Stimulated activated CD4-positive, alpha-beta T cell treated with anti-CD3 and anti-CD28 coated beads, Interleukin-15, amount 100 ng/mL, for 24 hours (primary cell): ENCODE measurements around the gene AFF2.

Experiments used
- DNase-seq: peaks from one replicate; pipeline ENCODE4 v3.0.0-alpha.2; 2020

AFF2 gene

DNA sequence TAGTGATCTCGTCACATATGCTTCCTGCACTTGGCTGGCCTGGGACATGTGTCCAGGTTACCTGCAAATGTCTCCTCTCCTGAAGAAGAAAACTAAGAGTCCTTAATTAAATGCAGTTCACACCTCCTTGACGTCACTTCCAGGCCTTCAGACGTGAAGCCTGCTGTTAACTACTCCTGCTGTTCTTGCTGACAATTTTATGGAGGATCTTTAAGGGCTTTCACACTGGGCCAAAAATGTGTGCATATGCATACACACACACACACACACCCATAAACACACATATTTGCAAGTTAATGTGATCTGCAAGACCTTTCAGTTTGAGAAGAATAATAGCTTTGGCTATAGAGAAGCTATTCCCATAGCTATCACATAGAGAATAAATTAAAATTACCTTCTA lies 267.9 kb downstream of the AFF2 start:
- DNase-seq: no peak

DNA sequence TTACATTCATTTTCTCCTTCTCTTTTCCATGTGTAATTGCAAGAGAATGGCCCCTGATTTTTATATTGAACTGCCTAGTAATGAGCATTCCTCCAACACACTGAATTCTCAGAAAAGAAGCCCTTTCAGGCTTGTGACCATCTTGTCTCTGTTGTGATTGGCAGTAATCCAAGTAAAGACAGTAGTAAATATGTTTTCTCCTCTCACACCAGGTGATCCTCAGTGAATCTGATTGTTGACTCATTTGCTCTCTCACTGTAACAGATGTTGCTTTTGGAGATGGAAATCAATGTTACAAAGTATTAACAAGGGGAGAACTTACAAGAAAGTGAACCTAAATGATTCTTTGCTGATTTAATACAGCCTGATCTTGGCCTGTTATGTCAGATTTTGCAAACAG lies 271.0 kb downstream of the AFF2 start:
- no peak for DNase-seq

- no peak for DNase-seq
These were observed 273.9 kb downstream of the AFF2 start for GRCh38 chrX:148774276-148774675.

- no peak for DNase-seq
These were observed 283.7 kb downstream of the AFF2 start for GRCh38 chrX:148784137-148784536.

DNA sequence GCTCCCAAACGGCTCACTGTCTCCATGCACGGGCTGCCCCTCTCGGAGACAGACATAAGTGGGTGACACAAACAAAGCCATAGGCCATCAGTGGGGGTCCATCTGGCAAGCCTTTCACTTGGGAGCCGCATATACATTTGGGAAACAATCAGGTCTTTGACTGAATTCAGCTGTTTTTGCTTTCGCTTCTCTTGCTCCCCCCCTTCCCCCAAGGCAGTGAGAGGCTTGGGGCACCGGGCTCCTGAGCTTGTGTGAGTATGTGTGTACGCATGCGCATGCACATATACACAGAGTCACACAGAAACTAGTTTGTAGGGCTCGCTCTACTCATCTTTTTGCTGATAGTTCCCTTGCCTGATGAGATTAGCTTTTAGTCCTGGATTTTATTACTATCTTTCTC lies 284.4 kb downstream of the AFF2 start:
- no peak for DNase-seq

- no peak for DNase-seq
These were observed 284.8 kb downstream of the AFF2 start for GRCh38 chrX:148785256-148785655.

DNA sequence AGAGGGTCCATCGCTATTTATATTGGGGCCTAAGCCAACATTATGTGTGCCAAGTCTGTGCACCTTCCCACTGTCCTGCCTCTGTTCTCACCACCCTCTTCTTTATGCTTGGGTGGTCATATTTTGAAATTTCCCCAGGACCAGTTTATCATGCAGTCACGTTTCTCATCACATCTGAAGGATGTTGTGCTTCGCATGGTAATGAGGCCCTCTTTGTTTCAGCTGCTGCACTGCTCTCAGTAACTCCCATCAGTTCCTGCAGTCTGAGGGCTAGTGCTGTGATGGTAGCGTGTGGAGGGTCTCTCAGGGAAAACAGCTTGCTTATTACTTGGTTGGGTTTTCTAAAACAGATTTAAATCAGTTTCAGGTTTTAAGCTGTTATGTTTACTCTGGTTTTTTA lies 288.0 kb downstream of the AFF2 start:
- DNase-seq: no peak

DNA sequence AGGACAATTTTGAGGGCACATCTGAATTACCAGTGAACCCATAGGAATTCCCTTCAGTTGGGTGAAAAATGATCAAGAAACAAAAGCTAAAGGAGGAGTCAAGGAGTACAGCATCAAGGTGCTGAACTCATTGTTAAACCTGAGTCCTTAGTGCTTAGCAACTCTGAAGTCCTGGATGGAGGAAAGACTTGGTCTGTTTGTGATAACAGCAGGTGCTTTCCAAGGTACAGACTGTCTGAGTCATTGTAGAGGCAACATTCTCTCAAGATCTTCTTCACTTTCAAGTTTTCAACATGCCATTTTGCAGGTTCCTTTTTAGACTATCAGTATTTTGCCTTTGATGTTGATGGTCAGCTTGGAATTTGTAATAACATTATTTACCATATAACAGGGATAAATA lies 293.9 kb downstream of the AFF2 start:
- no peak for DNase-seq

GRCh38 chrX:148804579-148805355 lies 304.4 kb downstream of the AFF2 start:
- DNase-seq: no peak

DNA sequence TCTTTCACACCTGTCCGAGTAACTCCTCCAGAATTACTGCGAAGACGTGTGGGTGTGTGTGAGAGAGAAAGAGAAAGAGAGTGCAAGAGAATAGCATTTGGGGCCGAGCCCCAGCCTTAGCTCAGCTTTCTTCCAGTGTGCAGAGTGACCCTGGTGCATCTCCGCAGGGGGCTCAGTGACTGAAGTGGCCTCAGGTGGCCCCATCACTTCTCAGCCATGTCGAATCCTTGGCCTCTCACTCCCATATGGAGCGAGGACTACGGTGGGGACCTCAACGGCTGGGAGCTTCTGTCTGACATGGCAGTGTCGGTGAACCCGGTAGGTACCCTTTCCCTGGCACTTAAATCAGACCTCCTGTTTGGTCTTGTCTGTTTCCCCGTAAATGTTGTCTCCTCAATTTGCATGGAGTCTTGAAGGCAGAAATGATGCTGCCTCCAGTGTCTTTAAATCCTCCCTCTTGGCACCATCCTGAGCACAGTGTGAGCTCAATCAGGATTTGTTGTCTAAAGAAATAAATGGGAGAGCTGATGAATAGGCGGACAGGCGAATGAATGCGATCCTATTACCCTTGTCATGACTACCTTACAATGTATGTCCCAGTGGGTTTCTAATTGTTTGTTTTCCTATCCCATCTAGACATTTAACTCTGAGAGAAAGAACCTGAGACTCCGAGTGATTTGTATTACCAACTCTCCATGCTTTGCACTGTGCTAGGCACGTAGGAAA lies 305.9 kb downstream of the AFF2 start:
- DNase-seq: no peak

DNA sequence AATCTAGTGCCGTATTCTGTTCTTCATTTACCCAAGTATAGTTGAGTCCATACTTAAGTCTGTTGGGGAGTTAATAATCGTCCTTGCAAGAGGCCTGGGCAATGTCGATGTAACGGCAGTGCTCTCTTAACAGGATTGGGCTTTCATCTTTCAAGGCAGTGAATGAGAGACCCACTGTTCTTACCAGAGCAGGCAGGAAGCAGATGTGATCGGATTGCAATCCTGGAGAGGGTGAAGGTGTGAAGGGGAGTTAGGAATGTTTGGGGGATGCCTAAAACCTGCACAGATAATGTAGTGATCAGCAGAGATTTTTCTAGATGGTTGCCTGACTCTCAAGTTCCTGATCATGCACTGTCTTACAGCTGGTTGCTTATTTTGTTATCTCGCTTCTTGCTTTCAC lies 308.4 kb downstream of the AFF2 start:
- no peak for DNase-seq

DNA sequence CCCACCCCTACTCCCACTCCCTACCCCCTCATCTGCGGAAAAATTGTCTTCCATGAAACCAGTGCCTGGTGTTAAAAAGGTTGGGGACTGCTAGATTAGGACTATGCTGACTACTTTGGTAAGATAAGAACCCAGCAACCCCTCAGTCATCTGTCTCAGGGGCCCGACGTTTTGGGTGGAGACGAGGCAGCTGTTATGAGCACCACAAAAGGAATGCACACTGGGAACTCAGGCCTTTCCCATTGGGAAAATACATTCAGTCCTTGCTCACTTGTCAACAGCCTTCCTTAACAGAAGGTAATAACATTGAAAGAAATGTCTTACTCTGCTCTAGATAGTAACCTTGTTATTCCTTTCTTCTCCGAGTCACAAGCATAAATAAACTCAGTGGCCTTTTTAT lies 310.8 kb downstream of the AFF2 start:
- DNase-seq: no peak

DNA sequence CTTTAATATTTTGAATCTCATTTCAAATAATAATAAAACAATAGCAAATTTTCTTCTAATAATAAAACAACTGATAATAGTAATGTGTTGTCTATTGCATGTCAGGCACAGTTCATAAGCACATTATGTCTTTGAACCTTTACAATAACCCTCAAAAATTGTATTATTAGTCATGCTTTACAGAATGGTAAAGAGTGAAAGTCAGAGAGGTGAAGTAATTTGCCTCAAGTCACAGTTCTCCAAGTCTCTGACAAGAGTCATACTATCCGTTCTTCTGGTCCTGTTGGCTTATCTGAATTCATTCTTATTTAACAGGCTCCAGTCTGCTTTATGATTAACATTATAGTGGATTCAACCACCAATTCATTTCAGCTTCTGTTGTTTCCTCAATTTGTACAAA lies 313.0 kb downstream of the AFF2 start:
- DNase-seq: no peak

- no peak for DNase-seq
These were observed 313.6 kb downstream of the AFF2 start for GRCh38 chrX:148813967-148814366.

DNA sequence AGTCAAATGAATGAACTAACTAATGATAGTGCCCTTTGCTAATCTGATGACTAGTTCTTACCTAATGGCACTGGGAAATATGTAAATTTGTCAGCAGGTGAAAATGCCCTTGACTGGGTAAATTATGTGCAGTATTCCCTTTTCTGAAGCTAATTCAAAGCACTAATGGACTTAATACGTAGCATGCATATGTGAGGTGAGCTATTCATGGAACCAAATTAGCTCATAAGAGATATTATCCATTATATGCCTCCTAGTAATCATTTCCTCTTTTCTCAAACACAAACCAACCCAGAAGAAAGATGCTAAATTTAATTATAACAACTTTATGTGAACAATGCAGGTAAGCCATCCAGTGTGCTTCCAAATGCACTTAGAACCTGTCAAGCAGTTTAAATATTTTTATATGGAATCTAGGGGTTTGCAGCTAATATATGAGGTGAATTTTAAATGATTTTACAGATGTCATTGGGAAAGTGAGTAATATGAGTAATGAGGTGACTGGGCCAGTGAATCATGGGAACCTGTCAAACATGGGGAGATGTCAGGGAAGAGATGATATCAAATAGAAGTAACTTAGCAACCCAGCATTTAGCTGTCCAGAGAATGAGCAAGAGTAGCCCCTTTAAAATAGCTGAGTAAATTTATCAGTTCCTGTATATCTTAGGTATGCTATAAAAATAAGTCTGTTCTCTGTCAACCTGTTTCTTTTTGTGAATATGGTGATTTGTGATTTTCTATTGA lies 315.0 kb downstream of the AFF2 start:
- DNase-seq: no peak

DNA sequence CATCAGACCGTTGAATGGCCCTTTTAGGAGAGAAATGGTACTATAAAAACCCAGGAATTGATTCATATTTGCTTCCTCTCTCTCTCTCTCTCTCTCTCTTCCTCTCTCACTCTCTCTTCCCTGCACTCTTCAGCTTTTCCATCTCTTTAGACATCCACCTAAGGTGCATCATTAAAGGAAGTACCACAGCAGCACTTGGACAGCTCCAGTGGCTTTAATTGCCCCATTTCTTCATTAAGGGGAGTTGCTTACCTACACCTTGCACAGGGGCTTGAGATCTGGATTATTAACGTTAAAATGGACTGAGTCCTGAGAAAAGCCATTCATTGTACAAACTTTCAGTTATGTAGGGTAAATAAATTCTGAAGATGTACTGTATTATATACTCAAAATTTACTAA lies 323.6 kb downstream of the AFF2 start:
- DNase-seq: no peak

- no peak for DNase-seq
These were observed 325.3 kb downstream of the AFF2 start for GRCh38 chrX:148825696-148826095.

- DNase-seq: no peak
These were observed 336.3 kb downstream of the AFF2 start for GRCh38 chrX:148836741-148837140.

DNA sequence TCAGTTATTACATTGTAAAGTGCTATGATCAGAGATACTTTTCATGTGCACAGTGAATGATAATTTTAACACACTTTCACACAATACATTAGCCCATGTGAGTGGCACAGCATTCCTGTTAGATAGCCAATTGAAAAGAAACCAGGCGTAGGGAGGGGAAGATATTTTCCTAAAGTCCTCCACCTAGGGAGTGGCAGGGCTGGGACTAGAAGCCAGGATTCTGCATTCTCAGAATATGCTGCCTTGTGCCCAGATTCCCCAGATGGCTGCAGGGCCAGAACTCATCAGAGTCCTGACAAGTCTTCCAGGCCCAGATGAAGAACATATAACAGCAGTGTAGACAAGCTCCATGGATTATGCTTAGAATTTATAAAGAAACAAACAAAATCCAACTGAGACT lies 350.2 kb downstream of the AFF2 start:
- DNase-seq: no peak

GRCh38 chrX:148854306-148854705 lies 353.9 kb downstream of the AFF2 start:
- no peak for DNase-seq

DNA sequence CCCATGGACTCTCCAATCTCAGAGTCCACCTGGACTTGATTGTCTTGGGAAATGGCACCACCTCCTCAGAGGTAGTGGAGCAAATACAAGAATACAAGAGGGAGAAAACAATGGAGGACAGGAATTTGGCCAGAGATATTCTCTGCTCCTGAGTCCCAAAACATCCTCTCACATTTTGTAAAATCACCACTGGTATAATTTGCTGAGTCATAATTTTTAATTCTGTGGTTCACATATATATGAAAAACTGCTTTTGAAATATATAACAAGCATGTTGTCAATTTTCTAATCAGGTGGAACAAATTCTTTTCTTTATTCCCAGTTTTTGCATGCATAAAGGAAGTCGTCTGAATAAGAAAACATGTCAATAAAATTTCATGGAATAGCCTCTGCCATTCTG lies 356.1 kb downstream of the AFF2 start:
- no peak for DNase-seq

- DNase-seq: no peak
These were observed 365.1 kb downstream of the AFF2 start for GRCh38 chrX:148865277-148866210.

DNA sequence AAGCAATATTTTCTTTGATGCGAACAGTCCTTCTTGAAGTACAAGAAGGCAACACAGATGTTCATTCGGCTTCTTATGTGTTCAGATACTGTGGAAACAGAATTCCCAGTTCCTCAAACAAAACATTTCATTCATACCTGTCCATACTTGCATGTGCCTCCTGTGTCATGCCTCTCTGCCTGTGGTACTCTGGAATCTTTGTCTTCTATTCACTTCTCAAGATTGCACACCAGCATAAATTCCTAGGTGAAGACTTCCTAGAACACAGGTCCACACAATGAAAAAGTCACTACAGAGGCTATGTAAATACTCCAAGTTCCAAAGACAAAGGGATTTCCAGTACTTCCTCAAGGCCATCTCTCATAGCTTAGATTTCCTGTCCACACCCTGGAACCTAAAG lies 367.2 kb downstream of the AFF2 start:
- no peak for DNase-seq
